ENCODE measurements around the gene WDR70. TPM values are rescaled to one million over a fixed set of nuclear protein-coding genes. Genes with fewer than 3 reads are reported as not detected.

Gene WDR70
- total and polyA plus RNA-seq, 2 donors (not counting 3 experiments of a cell fraction or from before 2014, with no cell fraction given) = 6.7 to 37.3 TPM

DNA sequence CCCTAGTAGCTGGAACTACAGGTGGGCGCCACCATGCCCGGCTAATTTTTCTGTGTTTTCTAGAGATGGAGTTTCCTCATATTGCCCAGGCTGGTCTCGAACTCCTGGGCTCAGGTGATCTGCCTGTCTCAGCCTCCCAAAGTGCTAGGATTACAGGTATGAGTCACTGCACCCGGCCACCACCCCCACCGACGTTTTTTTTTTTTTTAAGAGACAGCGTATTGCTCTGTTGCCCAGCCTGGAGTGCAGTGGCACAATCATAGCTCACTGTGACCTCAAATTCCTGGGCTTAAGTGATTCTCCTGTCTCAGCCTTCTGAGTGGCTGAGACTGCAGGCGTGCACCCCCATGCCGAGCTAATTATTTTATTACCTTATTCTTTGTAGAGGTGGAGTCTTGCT, 38.2 kb downstream of the WDR70 start:
- H3K36me3 ChIP-seq (ENCODE audit: control insufficient read depth in 2 of 2, extremely low read depth in 1 of 2, insufficient read depth in 2 of 2, low read length in 2 of 2) = peaks cover 0 to 2% of the 10 kb centered on the region in 2 experiments
- H4K20me1 ChIP-seq (replicated peaks; ENCODE audit: control insufficient read depth, extremely low read depth, insufficient read depth, low read length) = no peaks in the 10 kb centered on the region
- no peak for FAIRE-seq
- BruUV-seq (replicated peaks) = no TSS peak
- TF ChIP-seq JUN (IDR thresholded peaks at IDR 0.05; ENCODE audit: borderline replicate concordance, insufficient read depth, insufficient read length, low read depth) (no peak), GATA2 (IDR thresholded peaks at IDR 0.05; ENCODE audit: insufficient read depth, insufficient read length, low read depth, low read length) (no peak), MAX (IDR thresholded peaks at IDR 0.05; ENCODE audit: insufficient read depth, insufficient read length) (no peak)
- H3K9ac ChIP-seq (replicated peaks; ENCODE audit: extremely low read depth, insufficient read depth, low read length) = no peak overlapping the region
- H3K4me1 ChIP-seq (ENCODE audit: control insufficient read depth, extremely low read depth, insufficient read depth, low read length) = no peaks in the 10 kb centered on the region
- no peak for DNase-seq (ENCODE audit: low read depth, low spot score)
- CTCF ChIA-PET = interaction anchor here (1.2 kb wide), 1 partner anchor 10 kb away, joined by 3 read pairs; no protein-coding TSS in a partner anchor
- no peaks in the 10 kb centered on the region for H3K9me1 ChIP-seq (replicated peaks; ENCODE audit: control insufficient read depth, extremely low read depth, insufficient read depth, low read length)
- H3K79me2 ChIP-seq (ENCODE audit: control insufficient read depth, insufficient read depth, low read length) = no peaks in the 10 kb centered on the region
- no peak overlapping the region for H3K27ac ChIP-seq (ENCODE audit: insufficient read depth, low read depth, low read length)
- no peak overlapping the region for H3K4me2 ChIP-seq (ENCODE audit: insufficient read depth, low read length)
- POLR2A ChIA-PET = no interaction called here
- intact Hi-C loops (cut with micrococcal nuclease) (no loop called here), dilution Hi-C loops (cut with MboI; ENCODE audit: extremely low pct_ligation_motif_present, low sequenced_read_pairs) (no loop called here)
- no peaks in the 10 kb centered on the region for H3K9me3 ChIP-seq (replicated peaks; ENCODE audit: control insufficient read depth, insufficient read depth, low read length)
- no peak overlapping the region for H2AFZ ChIP-seq (ENCODE audit: low read depth, low read length)
- H3K27me3 ChIP-seq (ENCODE audit: control insufficient read depth in 2 of 2, insufficient read depth in 2 of 2, low read length in 2 of 2) = no peaks in the 10 kb centered on the region
- H3K4me3 ChIP-seq (replicated peaks in 1 of 3; ENCODE audit: insufficient read depth in 1 of 3, low read depth in 1 of 3, low read length in 3 of 3) = no peak overlapping the region

GRCh38 chr5:37424441-37424840, 45.3 kb downstream of the WDR70 start:
- H3K27me3 ChIP-seq (ENCODE audit: control insufficient read depth in 2 of 2, insufficient read depth in 2 of 2, low read length in 2 of 2) = no peaks in the 10 kb centered on the region
- H3K4me2 ChIP-seq (ENCODE audit: insufficient read depth, low read length) = no peak overlapping the region
- H3K9me1 ChIP-seq (replicated peaks; ENCODE audit: control insufficient read depth, extremely low read depth, insufficient read depth, low read length) = no peaks in the 10 kb centered on the region
- ChIA-PET POLR2A (no interaction called here), CTCF (interaction anchor here (2.2 kb wide), 1 partner anchor 11 kb away, joined by 12 read pairs; no protein-coding TSS in a partner anchor)
- peaks cover 0 to 1% of the 10 kb centered on the region in 2 experiments for H3K36me3 ChIP-seq (ENCODE audit: control insufficient read depth in 2 of 2, extremely low read depth in 1 of 2, insufficient read depth in 2 of 2, low read length in 2 of 2)
- no TSS peak for BruUV-seq (replicated peaks)
- no peak overlapping the region for H2AFZ ChIP-seq (ENCODE audit: low read depth, low read length)
- no peaks in the 10 kb centered on the region for H3K4me1 ChIP-seq (ENCODE audit: control insufficient read depth, extremely low read depth, insufficient read depth, low read length)
- H3K4me3 ChIP-seq (replicated peaks in 1 of 3; ENCODE audit: insufficient read depth in 1 of 3, low read depth in 1 of 3, low read length in 3 of 3) = no peak overlapping the region
- no peaks in the 10 kb centered on the region for H3K79me2 ChIP-seq (ENCODE audit: control insufficient read depth, insufficient read depth, low read length)
- DNase-seq (ENCODE audit: low read depth, low spot score) = no peak
- no peak overlapping the region for H3K27ac ChIP-seq (ENCODE audit: insufficient read depth, low read depth, low read length)
- H4K20me1 ChIP-seq (replicated peaks; ENCODE audit: control insufficient read depth, extremely low read depth, insufficient read depth, low read length) = no peaks in the 10 kb centered on the region
- H3K9me3 ChIP-seq (replicated peaks; ENCODE audit: control insufficient read depth, insufficient read depth, low read length) = no peaks in the 10 kb centered on the region
- FAIRE-seq = no peak
- H3K9ac ChIP-seq (replicated peaks; ENCODE audit: extremely low read depth, insufficient read depth, low read length) = no peak overlapping the region
- dilution Hi-C loops (cut with MboI; ENCODE audit: extremely low pct_ligation_motif_present, low sequenced_read_pairs) = no loop called here
- no peak for TF ChIP-seq POLR2A (IDR thresholded peaks at IDR 0.05; ENCODE audit: low read depth, low read length)
- no peak for TF ChIP-seq JUN (IDR thresholded peaks at IDR 0.05; ENCODE audit: borderline replicate concordance, insufficient read depth, insufficient read length, low read depth)
- TF ChIP-seq MYC (IDR thresholded peaks at IDR 0.05; ENCODE audit: low read depth, low read length) = no peak
- TF ChIP-seq EZH2 (IDR thresholded peaks at IDR 0.05; ENCODE audit: borderline replicate concordance, low read depth, low read length, severe bottlenecking) = no peak
- TF ChIP-seq, protein P1, sequence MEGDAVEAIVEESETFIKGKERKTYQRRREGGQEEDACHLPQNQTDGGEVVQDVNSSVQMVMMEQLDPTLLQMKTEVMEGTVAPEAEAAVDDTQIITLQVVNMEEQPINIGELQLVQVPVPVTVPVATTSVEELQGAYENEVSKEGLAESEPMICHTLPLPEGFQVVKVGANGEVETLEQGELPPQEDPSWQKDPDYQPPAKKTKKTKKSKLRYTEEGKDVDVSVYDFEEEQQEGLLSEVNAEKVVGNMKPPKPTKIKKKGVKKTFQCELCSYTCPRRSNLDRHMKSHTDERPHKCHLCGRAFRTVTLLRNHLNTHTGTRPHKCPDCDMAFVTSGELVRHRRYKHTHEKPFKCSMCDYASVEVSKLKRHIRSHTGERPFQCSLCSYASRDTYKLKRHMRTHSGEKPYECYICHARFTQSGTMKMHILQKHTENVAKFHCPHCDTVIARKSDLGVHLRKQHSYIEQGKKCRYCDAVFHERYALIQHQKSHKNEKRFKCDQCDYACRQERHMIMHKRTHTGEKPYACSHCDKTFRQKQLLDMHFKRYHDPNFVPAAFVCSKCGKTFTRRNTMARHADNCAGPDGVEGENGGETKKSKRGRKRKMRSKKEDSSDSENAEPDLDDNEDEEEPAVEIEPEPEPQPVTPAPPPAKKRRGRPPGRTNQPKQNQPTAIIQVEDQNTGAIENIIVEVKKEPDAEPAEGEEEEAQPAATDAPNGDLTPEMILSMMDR (IDR thresholded peaks at IDR 0.05; ENCODE audit: extremely low read depth in 1 of 2, insufficient read depth in 1 of 2, low read depth in 1 of 2, low read length in 2 of 2) = no peak
- TF ChIP-seq FOS (IDR thresholded peaks at IDR 0.05; ENCODE audit: borderline replicate concordance, insufficient read depth, low read length) = no peak
- TF ChIP-seq MAX (IDR thresholded peaks at IDR 0.05; ENCODE audit: insufficient read depth, insufficient read length) = no peak
- TF ChIP-seq GATA2 (IDR thresholded peaks at IDR 0.05; ENCODE audit: insufficient read depth, insufficient read length, low read depth, low read length) = no peak
- TF ChIP-seq POLR2AphosphoS5 (IDR thresholded peaks at IDR 0.05; ENCODE audit: insufficient read depth, low read depth, low read length) = no peak
- intact Hi-C loops (cut with micrococcal nuclease) = no loop called here
